ENCODE data around the gene POLRMT. TPM values are rescaled to one million over a fixed set of nuclear protein-coding genes. Genes with fewer than 3 reads are reported as not detected.
A peak's percentile ranks its signal among the peaks of the same experiment; 100 is the strongest.

POLRMT gene
- total RNA-seq, 1 experiment from 2014 or later = 62.8 TPM

- in situ Hi-C loops (cut with HindIII; ENCODE audit: low sequenced_read_pairs) = no loop called here
- DNase-seq (ENCODE audit: low spot score) = peak; percentile 80
These were observed 31.6 kb upstream of the POLRMT start for GRCh38 chr19:664913-665443.

- in situ Hi-C loops (cut with HindIII; ENCODE audit: low sequenced_read_pairs) = no loop called here
- no peak for DNase-seq (ENCODE audit: low spot score)
These were observed 30.4 kb upstream of the POLRMT start for GRCh38 chr19:663682-664117.

- DNase-seq (ENCODE audit: low spot score) = peak; percentile 89
- in situ Hi-C loops (cut with HindIII; ENCODE audit: low sequenced_read_pairs) = no loop called here
These were observed 29.8 kb upstream of the POLRMT start, which contains the start of gene RNF126 for GRCh38 chr19:662962-663681. TSS of gene RNF126 (minus strand) at chr19:663214. CDS start at chr19:663121, 93 bp downstream.

GRCh38 chr19:662207-662961 is 29.0 kb upstream of the POLRMT start:
- DNase-seq (ENCODE audit: low spot score) = no peak
- in situ Hi-C loops (cut with HindIII; ENCODE audit: low sequenced_read_pairs) = no loop called here

GRCh38 chr19:661427-662196 is 28.3 kb upstream of the POLRMT start:
- DNase-seq (ENCODE audit: low spot score) = no peak
- in situ Hi-C loops (cut with HindIII; ENCODE audit: low sequenced_read_pairs) = no loop called here

GRCh38 chr19:660793-661426 is 27.6 kb upstream of the POLRMT start:
- no peak for DNase-seq (ENCODE audit: low spot score)
- in situ Hi-C loops (cut with HindIII; ENCODE audit: low sequenced_read_pairs) = no loop called here

- in situ Hi-C loops (cut with HindIII; ENCODE audit: low sequenced_read_pairs) = no loop called here
- peak; percentile 64 for DNase-seq (ENCODE audit: low spot score)
These were observed 25.8 kb upstream of the POLRMT start for GRCh38 chr19:658916-659839.

- DNase-seq (ENCODE audit: low spot score) = no peak
- in situ Hi-C loops (cut with HindIII; ENCODE audit: low sequenced_read_pairs) = no loop called here
These were observed 24.9 kb upstream of the POLRMT start for GRCh38 chr19:658059-658839.

- in situ Hi-C loops (cut with HindIII; ENCODE audit: low sequenced_read_pairs) = no loop called here
These were observed 24.3 kb upstream of the POLRMT start for GRCh38 chr19:657611-658010.

GRCh38 chr19:656751-657559 is 23.6 kb upstream of the POLRMT start:
- in situ Hi-C loops (cut with HindIII; ENCODE audit: low sequenced_read_pairs) = no loop called here
- no peak for DNase-seq (ENCODE audit: low spot score)

More at GRCh38 chr19:657611-658010, 24.3 kb upstream of the POLRMT start:
- DNase-seq (ENCODE audit: low spot score) = no peak

- in situ Hi-C loops (cut with HindIII; ENCODE audit: low sequenced_read_pairs) = no loop called here
- DNase-seq (ENCODE audit: low spot score) = no peak
These were observed 22.4 kb upstream of the POLRMT start for GRCh38 chr19:655691-656090.

- no peak for DNase-seq (ENCODE audit: low spot score)
- in situ Hi-C loops (cut with HindIII; ENCODE audit: low sequenced_read_pairs) = no loop called here
These were observed 20.1 kb upstream of the POLRMT start for GRCh38 chr19:653425-653824.

GRCh38 chr19:652467-653389 is 19.4 kb upstream of the POLRMT start:
- in situ Hi-C loops (cut with HindIII; ENCODE audit: low sequenced_read_pairs) = no loop called here
- DNase-seq (ENCODE audit: low spot score) = no peak

GRCh38 chr19:651991-652390 is 18.7 kb upstream of the POLRMT start:
- in situ Hi-C loops (cut with HindIII; ENCODE audit: low sequenced_read_pairs) = no loop called here

GRCh38 chr19:651114-651818 is 17.9 kb upstream of the POLRMT start:
- in situ Hi-C loops (cut with HindIII; ENCODE audit: low sequenced_read_pairs) = no loop called here
- no peak for DNase-seq (ENCODE audit: low spot score)

More at GRCh38 chr19:651991-652390, 18.7 kb upstream of the POLRMT start:
- no peak for DNase-seq (ENCODE audit: low spot score)
